H9 (cell line): ENCODE results near the gene ME3. TPM values are rescaled to one million over a fixed set of nuclear protein-coding genes. Genes with fewer than 3 reads are reported as not detected.
A peak's percentile ranks its signal among the peaks of the same experiment; 100 is the strongest.

Experiments used
- DNase-seq: peaks from one replicate; pipeline ENCODE4 v3.0.0-alpha.2; 2017
- H2AFZ ChIP-seq: one replicate; pipeline ENCODE4 v1.6.1; 2013; ENCODE audit warnings: mild to moderate bottlenecking, low read length, control low read depth, moderate library complexity
- H2AK5ac ChIP-seq: 2 replicates; pipeline ENCODE4 v1.6.1; 2013; ENCODE audit warnings: low read length, control low read depth, mixed read lengths; ENCODE audit not compliant: insufficient read length
- H2BK120ac ChIP-seq: one replicate; pipeline ENCODE4 v1.6.1; 2013; ENCODE audit warnings: low read depth, mild to moderate bottlenecking, low read length, control low read depth, inconsistent platforms; ENCODE audit not compliant: poor library complexity, severe bottlenecking
- H2BK12ac ChIP-seq: 2 replicates; pipeline ENCODE4 v1.6.1; 2013; ENCODE audit warnings: low read length, control low read depth, mixed read lengths, low read depth; ENCODE audit not compliant: insufficient read length
- H2BK15ac ChIP-seq: 2 replicates; pipeline ENCODE4 v1.6.1; 2013; ENCODE audit warnings: low read depth, low read length, control low read depth
- H2BK20ac ChIP-seq: one replicate; pipeline ENCODE4 v1.6.1; 2013; ENCODE audit warnings: low read depth, mild to moderate bottlenecking, low read length, control low read depth, inconsistent platforms; ENCODE audit not compliant: poor library complexity, severe bottlenecking
- H2BK5ac ChIP-seq: 2 replicates; pipeline ENCODE4 v1.6.1; 2013; ENCODE audit warnings: low read length, control low read depth, mixed read lengths; ENCODE audit not compliant: insufficient read length
- H3K14ac ChIP-seq: 2 replicates; pipeline ENCODE4 v1.6.1; 2013; ENCODE audit warnings: low read length, control low read depth; ENCODE audit not compliant: insufficient read depth
- H3K18ac ChIP-seq: 2 replicates; pipeline ENCODE4 v1.6.1; 2013; ENCODE audit warnings: low read depth, mild to moderate bottlenecking, mixed read lengths, low read length, control low read depth; ENCODE audit not compliant: insufficient read length
- H3K23ac ChIP-seq: 2 replicates; pipeline ENCODE4 v1.6.1; 2013; ENCODE audit warnings: low read length, control low read depth, mixed read lengths, low read depth; ENCODE audit not compliant: insufficient read length
- H3K23me2 ChIP-seq: 2 replicates; pipeline ENCODE4 v1.6.1; 2013; ENCODE audit warnings: low read depth, mild to moderate bottlenecking, mixed read lengths, low read length, control low read depth; ENCODE audit not compliant: insufficient read length, poor library complexity, severe bottlenecking
- H3K27ac ChIP-seq: 2 replicates; pipeline ENCODE4 v1.5.1; 2013; ENCODE audit warnings: low read length, control low read depth, mixed read lengths, low read depth; ENCODE audit not compliant: insufficient read length
- H3K27me3 ChIP-seq: 2 replicates; pipeline ENCODE4 v1.6.1; 2013; ENCODE audit warnings: low read length, control low read depth, inconsistent platforms; ENCODE audit not compliant: insufficient read depth
- H3K4ac ChIP-seq: 2 replicates; pipeline ENCODE4 v1.6.1; 2013; ENCODE audit warnings: low read depth, mild to moderate bottlenecking, control low read depth, inconsistent platforms, low read length, moderate library complexity
- H3K4me1 ChIP-seq: 2 replicates; pipeline ENCODE4 v1.6.1; 2013; ENCODE audit warnings: low read length, control low read depth, inconsistent platforms; ENCODE audit not compliant: insufficient read depth
- H3K4me2 ChIP-seq: 2 replicates; pipeline ENCODE4 v1.6.1; 2013; ENCODE audit warnings: low read length, control low read depth, mixed read lengths; ENCODE audit not compliant: insufficient read length, insufficient read depth
- H3K56ac ChIP-seq: 2 replicates; pipeline ENCODE4 v1.6.1; 2013; ENCODE audit warnings: low read depth, mild to moderate bottlenecking, mixed read lengths, low read length, control low read depth; ENCODE audit not compliant: insufficient read length
- H3K79me1 ChIP-seq: 2 replicates; pipeline ENCODE4 v1.6.1; 2013; ENCODE audit warnings: low read depth, mild to moderate bottlenecking, moderate library complexity, low read length, control low read depth, inconsistent platforms; ENCODE audit not compliant: insufficient read depth, poor library complexity, severe bottlenecking
- H3K79me2 ChIP-seq: 2 replicates; pipeline ENCODE4 v1.6.1; 2013; ENCODE audit warnings: low read length, control low read depth, inconsistent platforms; ENCODE audit not compliant: insufficient read depth
- H3K9ac ChIP-seq: 2 replicates; pipeline ENCODE4 v1.6.1; 2013; ENCODE audit warnings: low read length, control low read depth, mixed read lengths; ENCODE audit not compliant: insufficient read length; ENCODE audit errors: extremely low read depth
- H3K9me3 ChIP-seq: one replicate; pipeline ENCODE4 v1.6.1; 2013; ENCODE audit warnings: low read depth, low read length, inconsistent platforms; ENCODE audit not compliant: control insufficient read depth
- H3T11ph ChIP-seq: one replicate; pipeline ENCODE4 v1.6.1; 2013; ENCODE audit warnings: mild to moderate bottlenecking, low read length, control low read depth, inconsistent platforms
- H4K20me1 ChIP-seq: one replicate; pipeline ENCODE4 v1.6.1; 2013; ENCODE audit not compliant: control insufficient read depth, insufficient read length, insufficient read depth
- H4K5ac ChIP-seq: 2 replicates; pipeline ENCODE4 v1.6.1; 2013; ENCODE audit warnings: low read depth, mild to moderate bottlenecking, mixed read lengths, low read length, control low read depth; ENCODE audit not compliant: insufficient read length
- H4K8ac ChIP-seq: replicated peaks from 2 replicates; pipeline ENCODE4 v1.6.1; 2013; ENCODE audit warnings: low read length, control low read depth, mixed read lengths, low read depth; ENCODE audit not compliant: insufficient read length
- H4K91ac ChIP-seq: 2 replicates; pipeline ENCODE4 v1.6.1; 2013; ENCODE audit warnings: low read depth, mild to moderate bottlenecking, moderate library complexity, mixed read lengths, low read length, control low read depth; ENCODE audit not compliant: insufficient read length
- H3K27ac Mint-ChIP-seq, 3 experiments: 2 replicates in 2 of 3; 3 replicates in 1 of 3; pipeline ENCODE4 v1.8.0; 2020 to 2021; ENCODE audit warnings: mixed read lengths in 3 of 3, mild to moderate bottlenecking in 1 of 3, moderate library complexity in 1 of 3
- H3K27me3 Mint-ChIP-seq: 2 replicates; pipeline ENCODE4 v1.8.0; 2021; ENCODE audit warnings: low read depth, mild to moderate bottlenecking, moderate library complexity, mixed read lengths
- H3K36me3 Mint-ChIP-seq, 3 experiments: 2 replicates in 2 of 3; 3 replicates in 1 of 3; pipeline ENCODE4 v1.8.0; 2020 to 2021; ENCODE audit warnings: low read depth in 3 of 3, mixed read lengths in 3 of 3; ENCODE audit not compliant: insufficient read depth in 1 of 3
- H3K4me1 Mint-ChIP-seq, 2 experiments: 2 replicates each; pipeline ENCODE4 v1.8.0; 2020; ENCODE audit warnings: mixed read lengths in 2 of 2
- H3K4me3 Mint-ChIP-seq, 2 experiments: 2 replicates in 1 of 2; 3 replicates in 1 of 2; pipeline ENCODE4 v1.8.0; 2020 to 2021; ENCODE audit warnings: mild to moderate bottlenecking in 2 of 2, mixed read lengths in 2 of 2, moderate library complexity in 1 of 2
- H3K9me3 Mint-ChIP-seq, 2 experiments: 2 replicates in 1 of 2; 3 replicates in 1 of 2; pipeline ENCODE4 v1.8.0; 2020; ENCODE audit warnings: mild to moderate bottlenecking in 2 of 2, mixed read lengths in 2 of 2, moderate library complexity in 1 of 2
- WGBS: extraction: QIAGEN DNeasy Blood & Tissue Kit; methylation state at CpG from one replicate; pipeline ENCODE4 v1.1.7; 2013; ENCODE audit warnings: missing lambda C conversion rate, low lambda C conversion rate, mixed read lengths; ENCODE audit not compliant: insufficient read length; ENCODE audit errors: extremely low coverage; 5-methylcytosine and 5-hydroxymethylcytosine counted together
- total RNA-seq: library from RNA; stranded (reverse); gene quantifications from 2 replicates; pipeline ENCODE4 v1.2.1, GENCODE V29; 2021
- TF ChIP-seq, protein P1 (sequence below): fragments of 200-600 bp; sonication (generic); conservative IDR thresholded peaks from 3 replicates; pipeline ENCODE4 v1.8.0; 2021; ENCODE audit warnings: antibody characterized with exemption, mild to moderate bottlenecking

Gene ME3
- total RNA-seq, 1 experiment from 2014 or later: 2.8 TPM

DNA sequence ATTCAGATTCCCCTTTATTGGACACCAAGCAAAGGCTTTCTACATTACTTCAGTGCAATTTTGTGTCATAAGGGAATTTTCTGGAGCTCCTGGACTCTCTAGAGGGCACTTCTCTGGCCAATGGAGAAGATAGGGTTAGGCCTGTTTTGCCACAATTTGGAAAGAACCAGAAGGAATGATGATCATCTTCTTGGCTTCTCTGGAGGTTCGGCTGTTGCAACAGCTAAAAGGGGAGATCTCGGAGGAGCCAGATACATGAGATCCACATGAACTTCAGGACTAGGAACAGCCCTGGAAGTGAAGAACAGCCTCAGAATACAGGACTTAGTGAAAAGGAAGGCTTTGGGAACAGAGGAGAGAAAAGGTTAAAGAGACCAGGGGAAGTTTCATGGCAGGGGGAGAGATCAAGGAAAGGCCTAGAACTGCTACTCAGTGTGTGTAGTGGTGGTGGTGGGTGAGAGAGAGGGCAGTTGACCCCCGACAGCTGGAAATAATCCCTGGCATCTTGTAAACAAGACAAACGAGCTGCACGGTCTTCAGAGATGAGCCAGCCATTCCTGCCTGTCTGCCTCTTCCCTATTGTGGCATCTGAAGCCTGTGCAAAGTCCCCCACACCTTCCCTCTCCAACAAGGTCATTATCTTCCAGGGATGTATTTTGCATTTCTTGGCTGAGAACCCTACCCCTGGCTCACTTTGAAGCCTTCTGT is 214.0 kb downstream of the ME3 start:
- Histone ChIP-seq H3K18ac (no peak overlapping the region), H3K4me1 (no peaks in the 10 kb centered on the region; the same call in 1 of the 2 replicates), H2BK120ac (no peak overlapping the region), H2BK5ac (no peak overlapping the region), H2BK20ac (no peak overlapping the region), H3K4ac (no peak overlapping the region), H3K9me3 (no peaks in the 10 kb centered on the region), H3K27me3 (no peaks in the 10 kb centered on the region), H4K8ac (no peak overlapping the region), H3K27ac (no peak overlapping the region), H3K14ac (no peak overlapping the region), H3K9ac (no peak overlapping the region), H3K4me2 (no peak overlapping the region), H2AK5ac (no peak overlapping the region), H2BK15ac (no peak overlapping the region), H3K23ac (no peak overlapping the region), H4K5ac (no peak overlapping the region), H3K56ac (no peak overlapping the region), H3K79me1 (no peaks in the 10 kb centered on the region), H2BK12ac (no peak overlapping the region), H4K20me1 (no peaks in the 10 kb centered on the region), H3T11ph (no peak overlapping the region), H2AFZ (no peak overlapping the region), H3K79me2 (no peaks in the 10 kb centered on the region), H3K23me2 (no peaks in the 10 kb centered on the region), H4K91ac (no peak overlapping the region)
- Mint-ChIP-seq H3K27me3 (peaks cover 2% of the 10 kb centered on the region; the same call in 1 of the 2 replicates), H3K27ac (peak overlapping the region in 1 of 3 experiments; percentile 21; a peak in 1 of 7 replicates), H3K4me3 (no peak overlapping the region), H3K9me3 (no peaks in the 10 kb centered on the region), H3K36me3 (no peaks in the 10 kb centered on the region), H3K4me1 (peaks cover 13 to 15% of the 10 kb centered on the region in 2 experiments)
- no CpG with 5 or more reads among the region's 5 CpGs for WGBS
- TF ChIP-seq, protein P1, sequence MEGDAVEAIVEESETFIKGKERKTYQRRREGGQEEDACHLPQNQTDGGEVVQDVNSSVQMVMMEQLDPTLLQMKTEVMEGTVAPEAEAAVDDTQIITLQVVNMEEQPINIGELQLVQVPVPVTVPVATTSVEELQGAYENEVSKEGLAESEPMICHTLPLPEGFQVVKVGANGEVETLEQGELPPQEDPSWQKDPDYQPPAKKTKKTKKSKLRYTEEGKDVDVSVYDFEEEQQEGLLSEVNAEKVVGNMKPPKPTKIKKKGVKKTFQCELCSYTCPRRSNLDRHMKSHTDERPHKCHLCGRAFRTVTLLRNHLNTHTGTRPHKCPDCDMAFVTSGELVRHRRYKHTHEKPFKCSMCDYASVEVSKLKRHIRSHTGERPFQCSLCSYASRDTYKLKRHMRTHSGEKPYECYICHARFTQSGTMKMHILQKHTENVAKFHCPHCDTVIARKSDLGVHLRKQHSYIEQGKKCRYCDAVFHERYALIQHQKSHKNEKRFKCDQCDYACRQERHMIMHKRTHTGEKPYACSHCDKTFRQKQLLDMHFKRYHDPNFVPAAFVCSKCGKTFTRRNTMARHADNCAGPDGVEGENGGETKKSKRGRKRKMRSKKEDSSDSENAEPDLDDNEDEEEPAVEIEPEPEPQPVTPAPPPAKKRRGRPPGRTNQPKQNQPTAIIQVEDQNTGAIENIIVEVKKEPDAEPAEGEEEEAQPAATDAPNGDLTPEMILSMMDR: no peak
- no peak for DNase-seq
